HG03354 (cell line): ENCODE results near the gene ITGB3.
"Not testable (repeated sequence)": the region's sequence is repeated elsewhere in the genome, so short reads cannot be mapped to it uniquely, and the experiment has no call there.

Experiments
- ATAC-seq: cut with Tn5 transposase; IDR thresholded peaks from one replicate; pipeline ENCODE4 v1.9.1; 2021; ENCODE audit warnings: mild to moderate bottlenecking; ENCODE audit not compliant: unreplicated experiment, poor library complexity, severe bottlenecking

The ITGB3 gene

GRCh38 chr17:47221154-47221553 is 32.5 kb upstream of the ITGB3 start:
- ATAC-seq, result no peak

- ATAC-seq, result no peak
Observed at GRCh38 chr17:47222047-47222446, 31.6 kb upstream of the ITGB3 start.

- no peak for ATAC-seq
Observed at GRCh38 chr17:47223007-47223406, 30.6 kb upstream of the ITGB3 start.

- no peak for ATAC-seq
Observed at GRCh38 chr17:47223460-47223859, 30.2 kb upstream of the ITGB3 start.

GRCh38 chr17:47224077-47224476 is 29.6 kb upstream of the ITGB3 start:
- not testable (repeated sequence) for ATAC-seq

GRCh38 chr17:47224966-47225365 is 28.7 kb upstream of the ITGB3 start:
- no peak for ATAC-seq

GRCh38 chr17:47225436-47225858 is 28.2 kb upstream of the ITGB3 start:
- no peak for ATAC-seq

- no peak for ATAC-seq
Observed at GRCh38 chr17:47225911-47226688, 27.5 kb upstream of the ITGB3 start.

GRCh38 chr17:47227862-47228261 is 25.8 kb upstream of the ITGB3 start:
- no peak for ATAC-seq

GRCh38 chr17:47229535-47230443 is 23.8 kb upstream of the ITGB3 start:
- no peak for ATAC-seq

GRCh38 chr17:47230864-47231263 is 22.8 kb upstream of the ITGB3 start:
- no peak for ATAC-seq

GRCh38 chr17:47231334-47231733 is 22.3 kb upstream of the ITGB3 start:
- no peak for ATAC-seq

GRCh38 chr17:47231866-47232265 is 21.8 kb upstream of the ITGB3 start:
- no peak for ATAC-seq

- no peak for ATAC-seq
Observed at GRCh38 chr17:47232465-47232864, 21.2 kb upstream of the ITGB3 start.

- ATAC-seq, result no peak
Observed at GRCh38 chr17:47235506-47235905, 18.1 kb upstream of the ITGB3 start.

GRCh38 chr17:47235923-47236322 is 17.7 kb upstream of the ITGB3 start:
- no peak for ATAC-seq

- ATAC-seq, result no peak
Observed at GRCh38 chr17:47237841-47238240, 15.8 kb upstream of the ITGB3 start.

- no peak for ATAC-seq
Observed at GRCh38 chr17:47238321-47239010, 15.2 kb upstream of the ITGB3 start.

GRCh38 chr17:47239619-47239966 is 14.0 kb upstream of the ITGB3 start:
- no peak for ATAC-seq

GRCh38 chr17:47239967-47240651 is 13.5 kb upstream of the ITGB3 start:
- ATAC-seq, result no peak
